HepG2 (cell line): Measurements from ENCODE around the gene PEAK3. TPM values are rescaled to one million over a fixed set of nuclear protein-coding genes. Genes with fewer than 3 reads are reported as not detected.
A peak's percentile ranks its signal among the peaks of the same experiment; 100 is the strongest.

ENCODE experiments used
- BATF2 ChIP-seq: sonication (generic); formaldehyde crosslinking; IDR thresholded peaks from 2 replicates; pipeline ENCODE4 v1.8.0; 2022; ENCODE audit warnings: mild to moderate bottlenecking, missing genetic modification reagents, moderate library complexity
- CENPX ChIP-seq: sonication (generic); formaldehyde crosslinking; IDR thresholded peaks from 2 replicates; pipeline ENCODE4 v1.9.0; 2021; ENCODE audit warnings: mild to moderate bottlenecking, missing genetic modification reagents, moderate library complexity
- FOXA3 ChIP-seq: IDR thresholded peaks from 2 replicates; pipeline ENCODE4 v1.6.1; 2016; ENCODE audit warnings: missing genetic modification reagents, missing compliant biosample characterization
- IRF2 ChIP-seq: IDR thresholded peaks from 2 replicates; pipeline ENCODE4 v1.6.1; 2018; ENCODE audit warnings: missing genetic modification reagents, missing compliant biosample characterization
- KDM3A ChIP-seq: IDR thresholded peaks from 2 replicates; pipeline ENCODE4 v1.6.1; 2018; ENCODE audit warnings: low read depth, missing compliant biosample characterization
- MED1 ChIP-seq: sonication (generic); formaldehyde crosslinking; IDR thresholded peaks from 2 replicates; pipeline ENCODE4 v1.4.0; 2020; ENCODE audit warnings: missing genetic modification reagents
- NCOA2 ChIP-seq: sonication (generic); formaldehyde crosslinking; IDR thresholded peaks from 2 replicates; pipeline ENCODE4 v1.8.0; 2022; ENCODE audit warnings: inconsistent platforms
- PAXIP1 ChIP-seq: sonication (generic); formaldehyde crosslinking; conservative IDR thresholded peaks from 2 replicates; pipeline ENCODE4 v1.4.0; 2020; ENCODE audit warnings: mild to moderate bottlenecking, missing genetic modification reagents, moderate library complexity
- RAD51 ChIP-seq: fragments of 450-650 bp; IDR thresholded peaks from 2 replicates; pipeline ENCODE4 v1.6.1; 2016; ENCODE audit warnings: borderline replicate concordance
- REST ChIP-seq, 2 experiments: IDR thresholded peaks; 2 replicates each; pipeline ENCODE4 v1.6.1; 2011 to 2012; ENCODE audit warnings: low read length in 2 of 2, borderline replicate concordance in 1 of 2, low read depth in 1 of 2, mild to moderate bottlenecking in 1 of 2, moderate library complexity in 1 of 2
- TP53 ChIP-seq: sonication (generic); formaldehyde crosslinking; conservative IDR thresholded peaks from 2 replicates; pipeline ENCODE4 v1.4.0; 2020; ENCODE audit warnings: missing genetic modification reagents
- YEATS4 ChIP-seq: sonication (generic); formaldehyde crosslinking; IDR thresholded peaks from 2 replicates; pipeline ENCODE4 v1.4.0; 2020; ENCODE audit warnings: missing genetic modification reagents, borderline replicate concordance
- ZFP36L2 ChIP-seq: sonication (generic); formaldehyde crosslinking; IDR thresholded peaks from 2 replicates; pipeline ENCODE4 v1.4.0; 2020; ENCODE audit warnings: missing genetic modification reagents
- ZNF329 ChIP-seq: sonication (generic); formaldehyde crosslinking; IDR thresholded peaks from 2 replicates; pipeline ENCODE4 v1.9.0; 2021; ENCODE audit warnings: low read depth, mild to moderate bottlenecking, missing genetic modification reagents
- polyA plus RNA-seq, 8 experiments: library from polyadenylated mRNA; depleted of rRNA in 3 of 8; stranded (reverse) in 7 of 8; unstranded in 1 of 8; fragments of >200 nt; fragmentation: Illumina TruSeq in 4 of 8; extraction: Trizol in 4 of 8; gene quantifications; 2 replicates each; pipeline versions ENCODE4 v1.2.1 to v1.2.3, GENCODE V29; 2011 to 2016; ENCODE audit warnings: low read depth in 4 of 8, missing spikeins in 1 of 8, mixed read lengths in 1 of 8; ENCODE audit not compliant: insufficient read depth in 1 of 8
- total RNA-seq, 5 experiments: library from RNA; depleted of rRNA; stranded (reverse); fragments of >200 nt; fragmentation: Illumina TruSeq; extraction: Trizol; gene quantifications; 2 replicates each; pipeline ENCODE4 v1.2.3, GENCODE V29; 2016; ENCODE audit warnings: low read depth in 1 of 5
- TF ChIP-seq, protein P1 (sequence below): IDR thresholded peaks from 2 replicates; pipeline ENCODE4 v1.6.1; 2016; ENCODE audit warnings: low read depth, missing genetic modification reagents, missing compliant biosample characterization

Gene PEAK3
- total and polyA plus RNA-seq, 2 of the 13 experiments (the other 11 are each of a cell fraction or from before 2014, with no cell fraction given), result not detected

- TF ChIP-seq PAXIP1 (CRISPR knock-in tag), result no peak; the same call in 1 of the 2 replicates
- peak; percentile 53; the same call in 1 of the 2 replicates for TF ChIP-seq KDM3A (CRISPR knock-in tag)
- TF ChIP-seq TP53 (CRISPR knock-in tag), result no peak
- TF ChIP-seq ZNF329 (CRISPR knock-in tag), result no peak
- TF ChIP-seq, protein P1, sequence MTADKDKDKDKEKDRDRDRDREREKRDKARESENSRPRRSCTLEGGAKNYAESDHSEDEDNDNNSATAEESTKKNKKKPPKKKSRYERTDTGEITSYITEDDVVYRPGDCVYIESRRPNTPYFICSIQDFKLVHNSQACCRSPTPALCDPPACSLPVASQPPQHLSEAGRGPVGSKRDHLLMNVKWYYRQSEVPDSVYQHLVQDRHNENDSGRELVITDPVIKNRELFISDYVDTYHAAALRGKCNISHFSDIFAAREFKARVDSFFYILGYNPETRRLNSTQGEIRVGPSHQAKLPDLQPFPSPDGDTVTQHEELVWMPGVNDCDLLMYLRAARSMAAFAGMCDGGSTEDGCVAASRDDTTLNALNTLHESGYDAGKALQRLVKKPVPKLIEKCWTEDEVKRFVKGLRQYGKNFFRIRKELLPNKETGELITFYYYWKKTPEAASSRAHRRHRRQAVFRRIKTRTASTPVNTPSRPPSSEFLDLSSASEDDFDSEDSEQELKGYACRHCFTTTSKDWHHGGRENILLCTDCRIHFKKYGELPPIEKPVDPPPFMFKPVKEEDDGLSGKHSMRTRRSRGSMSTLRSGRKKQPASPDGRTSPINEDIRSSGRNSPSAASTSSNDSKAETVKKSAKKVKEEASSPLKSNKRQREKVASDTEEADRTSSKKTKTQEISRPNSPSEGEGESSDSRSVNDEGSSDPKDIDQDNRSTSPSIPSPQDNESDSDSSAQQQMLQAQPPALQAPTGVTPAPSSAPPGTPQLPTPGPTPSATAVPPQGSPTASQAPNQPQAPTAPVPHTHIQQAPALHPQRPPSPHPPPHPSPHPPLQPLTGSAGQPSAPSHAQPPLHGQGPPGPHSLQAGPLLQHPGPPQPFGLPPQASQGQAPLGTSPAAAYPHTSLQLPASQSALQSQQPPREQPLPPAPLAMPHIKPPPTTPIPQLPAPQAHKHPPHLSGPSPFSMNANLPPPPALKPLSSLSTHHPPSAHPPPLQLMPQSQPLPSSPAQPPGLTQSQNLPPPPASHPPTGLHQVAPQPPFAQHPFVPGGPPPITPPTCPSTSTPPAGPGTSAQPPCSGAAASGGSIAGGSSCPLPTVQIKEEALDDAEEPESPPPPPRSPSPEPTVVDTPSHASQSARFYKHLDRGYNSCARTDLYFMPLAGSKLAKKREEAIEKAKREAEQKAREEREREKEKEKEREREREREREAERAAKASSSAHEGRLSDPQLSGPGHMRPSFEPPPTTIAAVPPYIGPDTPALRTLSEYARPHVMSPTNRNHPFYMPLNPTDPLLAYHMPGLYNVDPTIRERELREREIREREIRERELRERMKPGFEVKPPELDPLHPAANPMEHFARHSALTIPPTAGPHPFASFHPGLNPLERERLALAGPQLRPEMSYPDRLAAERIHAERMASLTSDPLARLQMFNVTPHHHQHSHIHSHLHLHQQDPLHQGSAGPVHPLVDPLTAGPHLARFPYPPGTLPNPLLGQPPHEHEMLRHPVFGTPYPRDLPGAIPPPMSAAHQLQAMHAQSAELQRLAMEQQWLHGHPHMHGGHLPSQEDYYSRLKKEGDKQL (CRISPR knock-in tag), result no peak
- no peak for TF ChIP-seq RAD51
- TF ChIP-seq IRF2 (CRISPR knock-in tag), result 0 out of 2 replicates have a peak, but pooled peaks have one; percentile 21
- no peak for TF ChIP-seq MED1
- no peak for TF ChIP-seq ZFP36L2 (CRISPR knock-in tag)
- no peak for TF ChIP-seq CENPX (CRISPR knock-in tag)
- no peak for TF ChIP-seq REST (IDR thresholded peaks at IDR 0.05; ENCODE audit: borderline replicate concordance in 1 of 2, low read depth in 1 of 2, low read length in 2 of 2)
- TF ChIP-seq FOXA3 (CRISPR knock-in tag), result no peak
- TF ChIP-seq NCOA2 (CRISPR knock-in tag), result no peak
- no peak; the same call in 1 of the 2 replicates for TF ChIP-seq YEATS4 (CRISPR knock-in tag)
- TF ChIP-seq BATF2 (CRISPR knock-in tag), result no peak
These were observed 28.6 kb downstream of the PEAK3 start (continued) for GRCh38 chr19:2253106-2254063.
